ENCODE measurements around the gene MYL10.

DNA sequence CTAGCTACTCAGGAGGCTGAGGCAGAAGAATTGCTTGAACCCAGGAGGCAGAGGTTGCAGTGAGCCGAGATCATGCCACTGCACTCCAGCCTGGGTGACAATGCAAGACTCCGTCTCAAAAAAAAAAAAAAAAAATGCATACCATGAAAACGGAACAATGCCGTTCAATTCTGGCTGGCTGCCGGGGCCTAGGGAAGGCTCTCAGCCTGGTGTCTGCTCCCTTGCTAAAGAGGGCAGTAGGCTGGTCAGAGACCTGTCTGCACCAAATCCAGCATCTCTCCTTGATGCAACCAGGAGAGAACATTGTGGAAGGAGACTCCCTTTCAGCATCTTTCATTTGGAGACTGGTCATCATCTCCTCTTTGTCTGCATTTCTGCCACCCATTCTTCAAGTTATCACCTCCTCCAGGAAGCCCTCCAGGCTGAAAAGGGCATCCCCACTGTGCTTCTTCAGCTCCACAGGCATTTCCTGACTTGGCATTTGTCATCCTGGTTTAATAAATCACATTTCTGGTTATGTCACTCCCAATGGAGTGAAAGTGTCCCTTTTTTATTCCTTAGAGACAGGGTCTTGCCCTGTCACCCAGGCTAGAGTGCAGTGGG lies 24.7 kb downstream of the MYL10 start:
- TF ChIP-seq CTCF (IDR thresholded peaks at IDR 0.05) (no peak), POLR2A (IDR thresholded peaks at IDR 0.05) (no peak)
